H1 (cell line): ENCODE data around the gene OMP. TPM values are rescaled to one million over a fixed set of nuclear protein-coding genes. Genes with fewer than 3 reads are reported as not detected.

ENCODE experiments used
- CTCF ChIA-PET: fragments of 300-600 bp; sonication (Branson Sonifier 250); formaldehyde crosslinking; loops from one replicate; lab custom pipeline; 2021; ENCODE audit not compliant: partially characterized antibody; lab: Charles Lee
- POLR2A ChIA-PET: fragments of 300-600 bp; sonication (Branson Sonifier 250); formaldehyde crosslinking; loops from one replicate; lab custom pipeline; 2021; ENCODE audit warnings: inconsistent platforms; ENCODE audit not compliant: partially characterized antibody; lab: Charles Lee
- DNase-seq, 2 experiments: peaks; one replicate each; pipeline versions ENCODE4 v3.0.0 to v3.0.0-alpha.2; 2010 to 2022; ENCODE audit warnings: low spot score in 2 of 2, low read depth in 1 of 2, mixed read lengths in 1 of 2
- FAIRE-seq: peaks from 2 replicates; lab custom pipeline; 2011; peaks lifted over from hg19 to GRCh38; lab: Jason Lieb, UNC
- H2AFZ ChIP-seq: 2 replicates; pipeline ENCODE4 v1.8.1; 2012; ENCODE audit warnings: low read length, inconsistent platforms
- H2AK5ac ChIP-seq: 2 replicates; pipeline ENCODE4 v1.6.1; 2013; ENCODE audit warnings: low read depth, low read length
- H2BK120ac ChIP-seq: replicated peaks from 2 replicates; pipeline ENCODE3; 2013; ENCODE audit warnings: low read depth, low read length, inconsistent platforms
- H2BK12ac ChIP-seq: 2 replicates; pipeline ENCODE4 v1.6.1; 2013; ENCODE audit warnings: low read depth, low read length
- H2BK15ac ChIP-seq: 2 replicates; pipeline ENCODE4 v1.6.1; 2013; ENCODE audit warnings: low read length
- H2BK20ac ChIP-seq: 2 replicates; pipeline ENCODE4 v1.6.1; 2013; ENCODE audit warnings: low read length
- H2BK5ac ChIP-seq: 2 replicates; pipeline ENCODE4 v1.6.1; 2013; ENCODE audit warnings: low read depth, low read length
- H3K14ac ChIP-seq: 2 replicates; pipeline ENCODE4 v1.6.1; 2013; ENCODE audit warnings: inconsistent platforms; ENCODE audit not compliant: insufficient read length
- H3K18ac ChIP-seq: 2 replicates; pipeline ENCODE4 v1.6.1; 2013; ENCODE audit warnings: low read length; ENCODE audit errors: extremely low read depth
- H3K23ac ChIP-seq: 2 replicates; pipeline ENCODE4 v1.6.1; 2013; ENCODE audit warnings: inconsistent platforms; ENCODE audit not compliant: insufficient read length
- H3K23me2 ChIP-seq: 2 replicates; pipeline ENCODE4 v1.6.1; 2013; ENCODE audit warnings: low read depth, low read length
- H3K27ac ChIP-seq: 2 replicates; pipeline ENCODE4 v1.6.1; 2011; ENCODE audit warnings: low read depth, low read length, inconsistent platforms
- H3K27me3 ChIP-seq, 4 experiments: replicated peaks in 1 of 4; 1 replicate in 1 of 4; 2 replicates in 3 of 4; pipeline versions ENCODE4 v1.6.1 to v1.8.1; 2011 to 2013; ENCODE audit warnings: low read length in 3 of 4, mild to moderate bottlenecking in 3 of 4, inconsistent platforms in 2 of 4, mixed read lengths in 2 of 4, moderate library complexity in 1 of 4; ENCODE audit not compliant: control insufficient read depth in 3 of 4, insufficient read depth in 3 of 4; ENCODE audit errors: extremely low read depth in 1 of 4
- H3K36me3 ChIP-seq, 4 experiments: 2 replicates each; pipeline versions ENCODE4 v1.6.1 to v1.8.1; 2011 to 2013; ENCODE audit warnings: mild to moderate bottlenecking in 4 of 4, low read length in 3 of 4, moderate library complexity in 2 of 4, control low read depth in 1 of 4, inconsistent platforms in 1 of 4; ENCODE audit not compliant: insufficient read depth in 4 of 4, control insufficient read depth in 2 of 4
- H3K4ac ChIP-seq: replicated peaks from 2 replicates; pipeline ENCODE3; 2013; ENCODE audit warnings: low read length, low read depth, mixed read lengths, inconsistent platforms; ENCODE audit not compliant: insufficient read length
- H3K4me1 ChIP-seq, 4 experiments: replicated peaks in 1 of 4; 1 replicate in 1 of 4; 2 replicates in 3 of 4; pipeline versions ENCODE4 v1.6.1 to v1.8.1; 2011 to 2013; ENCODE audit warnings: low read length in 3 of 4, inconsistent platforms in 2 of 4, mixed read lengths in 1 of 4; ENCODE audit not compliant: insufficient read depth in 4 of 4, control insufficient read depth in 3 of 4
- H3K4me2 ChIP-seq, 2 experiments: 2 replicates each; pipeline versions ENCODE4 v1.6.1 to v1.8.1; 2011 to 2013; ENCODE audit warnings: low read depth in 2 of 2, low read length in 2 of 2, control low read depth in 1 of 2, inconsistent platforms in 1 of 2, mild to moderate bottlenecking in 1 of 2; ENCODE audit not compliant: insufficient read depth in 1 of 2
- H3K4me3 ChIP-seq, 4 experiments: fragments of 200-600, 300-600 bp in 1 of 4; sonication (generic), shearing (Covaris generic), sonication (Bioruptor Twin) in 1 of 4; 2 replicates each; pipeline versions ENCODE4 v1.5.1 to v1.8.1; 2011 to 2016; ENCODE audit warnings: low read length in 4 of 4, low read depth in 3 of 4, control low read depth in 2 of 4, inconsistent platforms in 2 of 4, mild to moderate bottlenecking in 2 of 4, mixed read lengths in 1 of 4, moderate library complexity in 1 of 4; ENCODE audit not compliant: insufficient read depth in 2 of 4; ENCODE audit errors: extremely low read depth in 1 of 4
- H3K56ac ChIP-seq: replicated peaks from 2 replicates; pipeline ENCODE3; 2013; ENCODE audit warnings: low read depth, mild to moderate bottlenecking, mixed read lengths, low read length, inconsistent platforms; ENCODE audit not compliant: insufficient read length
- H3K79me1 ChIP-seq: 2 replicates; pipeline ENCODE4 v1.6.1; 2013; ENCODE audit warnings: low read depth, low read length, control low read depth
- H3K79me2 ChIP-seq, 2 experiments: 2 replicates each; pipeline versions ENCODE4 v1.6.1 to v1.8.1; 2012 to 2013; ENCODE audit warnings: low read length in 2 of 2, mild to moderate bottlenecking in 2 of 2, inconsistent platforms in 1 of 2; ENCODE audit not compliant: insufficient read depth in 2 of 2, control insufficient read depth in 1 of 2
- H3K9ac ChIP-seq, 4 experiments: replicated peaks in 1 of 4; 1 replicate in 1 of 4; 2 replicates in 3 of 4; pipeline versions ENCODE4 v1.6.1 to v1.8.1; 2011 to 2013; ENCODE audit warnings: low read depth in 3 of 4, low read length in 3 of 4, control low read depth in 2 of 4, mild to moderate bottlenecking in 2 of 4, moderate library complexity in 2 of 4, inconsistent platforms in 1 of 4; ENCODE audit errors: extremely low read depth in 1 of 4
- H3K9me3 ChIP-seq, 2 experiments: 2 replicates each; pipeline versions ENCODE4 v1.6.1 to v1.8.1; 2012 to 2013; ENCODE audit warnings: mild to moderate bottlenecking in 2 of 2, moderate library complexity in 2 of 2, control low read depth in 1 of 2, inconsistent platforms in 1 of 2, low read depth in 1 of 2, low read length in 1 of 2, mixed read lengths in 1 of 2; ENCODE audit not compliant: insufficient read depth in 2 of 2
- H4K20me1 ChIP-seq, 2 experiments: replicated peaks in 1 of 2; 2 replicates each; pipeline versions ENCODE3 to v1.8.1; 2011 to 2013; ENCODE audit warnings: inconsistent platforms in 2 of 2, low read length in 2 of 2, mild to moderate bottlenecking in 1 of 2; ENCODE audit not compliant: insufficient read depth in 2 of 2, control insufficient read depth in 1 of 2
- H4K5ac ChIP-seq: 2 replicates; pipeline ENCODE4 v1.6.1; 2013; ENCODE audit warnings: low read length, low read depth, mixed read lengths, inconsistent platforms; ENCODE audit not compliant: insufficient read length
- H4K8ac ChIP-seq: 2 replicates; pipeline ENCODE4 v1.8.0; 2013; ENCODE audit warnings: mild to moderate bottlenecking, moderate library complexity, low read length, inconsistent platforms; ENCODE audit not compliant: insufficient read depth; ENCODE audit errors: extremely low read depth
- H4K91ac ChIP-seq: replicated peaks from 2 replicates; pipeline ENCODE3; 2013; ENCODE audit warnings: low read length, mixed read lengths, inconsistent platforms; ENCODE audit not compliant: insufficient read length
- CHD2 ChIP-seq: IDR thresholded peaks from 2 replicates; pipeline ENCODE4 v1.6.1; 2012; ENCODE audit warnings: low read length, improper control_type of control experiment
- CREB1 ChIP-seq: IDR thresholded peaks from 2 replicates; pipeline ENCODE4 v1.6.1; 2012; ENCODE audit warnings: inconsistent platforms
- CTBP2 ChIP-seq: IDR thresholded peaks from 2 replicates; pipeline ENCODE4 v1.7.0; 2011; ENCODE audit warnings: borderline replicate concordance, mild to moderate bottlenecking, moderate library complexity, mixed read lengths, low read length; ENCODE audit not compliant: insufficient read depth, insufficient read length
- EP300 ChIP-seq, 2 experiments: IDR thresholded peaks; 1 replicate in 1 of 2; 2 replicates in 1 of 2; pipeline ENCODE4 v1.6.1; 2011 to 2012; ENCODE audit warnings: low read depth in 2 of 2, low read length in 2 of 2, mild to moderate bottlenecking in 2 of 2, borderline replicate concordance in 1 of 2, inconsistent platforms in 1 of 2, moderate library complexity in 1 of 2
- GTF2F1 ChIP-seq: IDR thresholded peaks from 2 replicates; pipeline ENCODE4 v1.6.1; 2012; ENCODE audit warnings: low read depth, low read length, improper control_type of control experiment, borderline replicate concordance
- HDAC6 ChIP-seq: IDR thresholded peaks from one replicate; pipeline ENCODE4 v1.7.1; 2012; ENCODE audit warnings: low read depth, mild to moderate bottlenecking, inconsistent platforms, low read length, moderate library complexity
- JUND ChIP-seq: IDR thresholded peaks from 2 replicates; pipeline ENCODE4 v1.6.1; 2011; ENCODE audit warnings: mild to moderate bottlenecking, improper control_type of control experiment, low read length
- MAFK ChIP-seq: IDR thresholded peaks from 2 replicates; pipeline ENCODE4 v1.6.1; 2012; ENCODE audit warnings: low read depth, mild to moderate bottlenecking, improper control_type of control experiment, low read length
- POU5F1 ChIP-seq: IDR thresholded peaks from 2 replicates; pipeline ENCODE4 v1.6.1; 2011; ENCODE audit warnings: low read depth, mild to moderate bottlenecking, low read length, moderate library complexity
- SIN3A ChIP-seq, 2 experiments: IDR thresholded peaks in 1 of 2; conservative IDR thresholded peaks in 1 of 2; 2 replicates each; pipeline ENCODE4 v1.6.1; 2011 to 2012; ENCODE audit warnings: low read length in 2 of 2, improper control_type of control experiment in 1 of 2, low read depth in 1 of 2, mild to moderate bottlenecking in 1 of 2
- SP1 ChIP-seq: IDR thresholded peaks from 2 replicates; pipeline ENCODE4 v1.6.1; 2011; ENCODE audit warnings: low read depth, low read length
- TAF1 ChIP-seq: IDR thresholded peaks from 2 replicates; pipeline ENCODE4 v1.6.1; 2011; ENCODE audit warnings: mild to moderate bottlenecking, low read depth, low read length
- TEAD4 ChIP-seq: IDR thresholded peaks from 2 replicates; pipeline ENCODE4 v1.6.1; 2012; ENCODE audit warnings: low read depth, low read length, inconsistent platforms, mixed read lengths
- WGBS, 2 experiments: shearing (Covaris generic) in 1 of 2; methylation state at CpG; one replicate each; pipeline versions ENCODE4 v1.1.6 to v1.1.7; 2013 to 2015; ENCODE audit warnings: low lambda C conversion rate in 2 of 2, mixed read lengths in 2 of 2, inconsistent platforms in 1 of 2, low coverage in 1 of 2, missing lambda C conversion rate in 1 of 2; ENCODE audit not compliant: insufficient replicate concordance in 2 of 2, insufficient coverage in 1 of 2, insufficient read length in 1 of 2; ENCODE audit errors: extremely low coverage in 1 of 2, missing lambda C conversion rate in 1 of 2; 5-methylcytosine and 5-hydroxymethylcytosine counted together
- polyA plus RNA-seq, 7 experiments: library from polyadenylated mRNA; depleted of rRNA in 3 of 7; stranded (reverse) in 5 of 7; unstranded in 2 of 7; fragments of >200 nt in 5 of 7; fragments of 200-250 nt in 2 of 7; gene quantifications; 1 replicate in 5 of 7; 2 replicates in 1 of 7; 4 replicates in 1 of 7; pipeline versions ENCODE4 v1.2.1 to v1.2.3, GENCODE V29; 2011 to 2013; ENCODE audit warnings: missing spikeins in 2 of 7, mixed read lengths in 2 of 7
- total RNA-seq: library from RNA; stranded (reverse); fragmentation: NEBNext Ultra II Directional; extraction: Animal tissue kit (Norgen Biotek cat#: 25700); gene quantifications from 2 replicates; pipeline ENCODE4 v1.2.1, GENCODE V29; 2021
- TF ChIP-seq, protein P1 (sequence below): IDR thresholded peaks from 2 replicates; pipeline ENCODE4 v1.6.1; 2012; ENCODE audit warnings: inconsistent platforms

OMP gene
- total and polyA plus RNA-seq, 2 of the 8 experiments (the other 6 are each of a cell fraction or from before 2014, with no cell fraction given) = not detected

DNA sequence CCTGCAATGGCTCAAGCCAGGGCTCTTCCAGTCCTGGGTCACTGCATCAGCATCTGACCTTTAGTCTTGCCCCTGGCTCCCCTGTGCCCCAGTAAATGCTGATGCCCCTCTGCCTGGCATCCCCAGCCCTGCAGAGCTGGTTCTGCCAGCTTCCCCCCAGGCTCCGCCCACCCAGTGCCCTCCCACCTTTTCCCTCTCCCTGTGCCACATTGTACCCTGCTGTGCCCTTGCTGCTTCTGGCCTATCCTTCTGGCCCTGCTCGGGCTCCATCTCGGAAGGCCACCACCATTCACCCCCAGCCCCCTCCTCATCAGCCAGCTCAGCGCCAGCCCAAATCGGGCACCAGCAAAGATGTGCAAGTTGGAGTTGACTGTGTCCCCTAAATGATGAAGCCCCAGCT lies 28.4 kb upstream of the OMP start:
- Histone ChIP-seq H3K4me1 (peaks cover 0 to 4% (median 0%) of the 10 kb centered on the region in 4 experiments; a peak in 2 of 7 replicates), H3K56ac (no peak overlapping the region), H4K20me1 (peaks cover 0 to 2% of the 10 kb centered on the region in 2 experiments), H3K4me2 (no peak overlapping the region; a peak in 1 of 4 replicates), H3K4ac (no peak overlapping the region), H3K27me3 (no peaks in the 10 kb centered on the region), H2BK5ac (no peak overlapping the region), H3K23me2 (no peaks in the 10 kb centered on the region), H2BK120ac (no peak overlapping the region), H3K79me1 (no peaks in the 10 kb centered on the region; the same call in 1 of the 2 replicates), H3K9me3 (no peaks in the 10 kb centered on the region), H3K79me2 (no peaks in the 10 kb centered on the region), H3K18ac (no peak overlapping the region; the same call in 1 of the 2 replicates), H4K91ac (no peak overlapping the region), H3K4me3 (no peak overlapping the region), H3K23ac (no peak overlapping the region), H4K5ac (no peak overlapping the region), H3K27ac (no peak overlapping the region), H2BK15ac (no peak overlapping the region), H2AFZ (no peak overlapping the region), H3K14ac (no peak overlapping the region), H2AK5ac (no peak overlapping the region), H2BK20ac (no peak overlapping the region), H2BK12ac (no peak overlapping the region), H3K9ac (no peak overlapping the region), H4K8ac (no peak overlapping the region), H3K36me3 (no peaks in the 10 kb centered on the region)
- FAIRE-seq (no peak), DNase-seq (no peak)
- POLR2A ChIA-PET = interaction anchor here (1.6 kb wide), 1 partner anchor 10 kb away, joined by 7 read pairs; no protein-coding TSS in a partner anchor
- CTCF ChIA-PET = interaction anchor here (0.8 to 4.5 kb wide), 6 partner anchors 11 to 340 kb away, joined by 3 to 63 read pairs (median 8); partner anchors contain the start of gene MYO7A
- 88% methylated on average over 4 of the region's 5 CpGs; no CpG with 5 or more reads in 1 of the 2 experiments for WGBS, 2 experiments
- TF ChIP-seq SP1 (no peak), POU5F1 (no peak), HDAC6 (no peak), CTBP2 (no peak), EP300 (IDR thresholded peaks at IDR 0.05; ENCODE audit: borderline replicate concordance in 1 of 2, low read depth in 2 of 2, low read length in 2 of 2) (no peak), GTF2F1 (no peak), JUND (no peak), TAF1 (no peak), CREB1 (no peak), MAFK (no peak), CHD2 (no peak), TEAD4 (no peak), SIN3A (conservative IDR thresholded peaks at IDR 0.05 in 1 of 2, IDR thresholded peaks at IDR 0.05 in 1 of 2; ENCODE audit: low read depth in 1 of 2, low read length in 2 of 2) (no peak)
- TF ChIP-seq, protein P1, sequence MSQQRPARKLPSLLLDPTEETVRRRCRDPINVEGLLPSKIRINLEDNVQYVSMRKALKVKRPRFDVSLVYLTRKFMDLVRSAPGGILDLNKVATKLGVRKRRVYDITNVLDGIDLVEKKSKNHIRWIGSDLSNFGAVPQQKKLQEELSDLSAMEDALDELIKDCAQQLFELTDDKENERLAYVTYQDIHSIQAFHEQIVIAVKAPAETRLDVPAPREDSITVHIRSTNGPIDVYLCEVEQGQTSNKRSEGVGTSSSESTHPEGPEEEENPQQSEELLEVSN = no peak
